ENCODE results near the gene APPBP2. TPM values are rescaled to one million over a fixed set of nuclear protein-coding genes. Genes with fewer than 3 reads are reported as not detected.
"Not testable (repeated sequence)": the region's sequence is repeated elsewhere in the genome, so short reads cannot be mapped to it uniquely, and the experiment has no call there.

APPBP2 gene
- total RNA-seq, 1 donor from 2014 or later: 80.5 TPM

- no peak for DNase-seq
Measured at GRCh38 chr17:60493847-60494321, 32.2 kb downstream of the APPBP2 start.

- DNase-seq: no peak
Measured at GRCh38 chr17:60491771-60492170, 34.3 kb downstream of the APPBP2 start.

GRCh38 chr17:60490594-60490993 is 35.4 kb downstream of the APPBP2 start:
- DNase-seq: not testable (repeated sequence)

- no peak for DNase-seq
Measured at GRCh38 chr17:60481604-60482003, 44.4 kb downstream of the APPBP2 start.

- DNase-seq: no peak
Measured at GRCh38 chr17:60473788-60474187, 52.3 kb downstream of the APPBP2 start.

GRCh38 chr17:60472449-60472848 is 53.6 kb downstream of the APPBP2 start:
- DNase-seq: no peak

GRCh38 chr17:60471451-60471850 is 54.6 kb downstream of the APPBP2 start:
- no peak for DNase-seq

- no peak for DNase-seq
Measured at GRCh38 chr17:60468371-60468770, 57.7 kb downstream of the APPBP2 start.

GRCh38 chr17:60464343-60464742 is 61.7 kb downstream of the APPBP2 start:
- DNase-seq: no peak

- no peak for DNase-seq
Measured at GRCh38 chr17:60463157-60463835, 62.7 kb downstream of the APPBP2 start.

- no peak for DNase-seq
Measured at GRCh38 chr17:60461584-60461983, 64.5 kb downstream of the APPBP2 start.

- no peak for DNase-seq
Measured at GRCh38 chr17:60457148-60457547, 68.9 kb downstream of the APPBP2 start.

- DNase-seq: no peak
Measured at GRCh38 chr17:60455378-60455777, 70.7 kb downstream of the APPBP2 start.

- no peak for DNase-seq
Measured at GRCh38 chr17:60451965-60452364, 74.1 kb downstream of the APPBP2 start.

- no peak for DNase-seq
Measured at GRCh38 chr17:60451071-60451470, 75.0 kb downstream of the APPBP2 start.

GRCh38 chr17:60447375-60447774 is 78.7 kb downstream of the APPBP2 start:
- no peak for DNase-seq

GRCh38 chr17:60445144-60445543 is 80.9 kb downstream of the APPBP2 start:
- no peak for DNase-seq

- no peak for DNase-seq
Measured at GRCh38 chr17:60443713-60444112, 82.3 kb downstream of the APPBP2 start.

- DNase-seq: no peak
Measured at GRCh38 chr17:60442271-60443173, 83.5 kb downstream of the APPBP2 start.

- DNase-seq: no peak
Measured at GRCh38 chr17:60439501-60439900, 86.5 kb downstream of the APPBP2 start.

GRCh38 chr17:60436676-60437075 is 89.4 kb downstream of the APPBP2 start:
- DNase-seq: no peak

GRCh38 chr17:60435244-60436167 is 90.5 kb downstream of the APPBP2 start:
- peak; percentile 43 for DNase-seq

Data from occipital lobe (tissue), 2 donors.